HUES48 (cell line): ENCODE data around the gene SEL1L3.

Experiments used
- H3K27ac ChIP-seq: one replicate; pipeline ENCODE4 v1.7.0; 2013; ENCODE audit warnings: low read depth, low read length, inconsistent platforms
- H3K27me3 ChIP-seq: 2 replicates; pipeline ENCODE4 v1.6.1; 2013; ENCODE audit warnings: mild to moderate bottlenecking, low read length; ENCODE audit not compliant: control insufficient read depth, insufficient read depth
- H3K36me3 ChIP-seq: 2 replicates; pipeline ENCODE4 v1.6.1; 2013; ENCODE audit warnings: low read length; ENCODE audit not compliant: control insufficient read depth, insufficient read depth
- H3K4me1 ChIP-seq: 2 replicates; pipeline ENCODE4 v1.6.1; 2013; ENCODE audit warnings: mild to moderate bottlenecking, low read length; ENCODE audit not compliant: control insufficient read depth, insufficient read depth
- H3K4me3 ChIP-seq: 2 replicates; pipeline ENCODE4 v1.5.1; 2013; ENCODE audit warnings: mild to moderate bottlenecking, low read depth, low read length
- H3K9ac ChIP-seq: 2 replicates; pipeline ENCODE4 v1.6.1; 2013; ENCODE audit warnings: mild to moderate bottlenecking, low read depth, low read length, moderate library complexity
- H3K9me3 ChIP-seq: 2 replicates; pipeline ENCODE4 v1.6.1; 2013; ENCODE audit warnings: low read length; ENCODE audit not compliant: control insufficient read depth, insufficient read depth

Gene SEL1L3

GRCh38 chr4:25729564-25729963 lies 133.2 kb downstream of the SEL1L3 start:
- no peak overlapping the region for H3K27ac ChIP-seq
- H3K4me1 ChIP-seq: no peaks in the 10 kb centered on the region
- no peak overlapping the region for H3K4me3 ChIP-seq
- H3K27me3 ChIP-seq: no peaks in the 10 kb centered on the region
- no peak overlapping the region for H3K9ac ChIP-seq
- H3K36me3 ChIP-seq: no peaks in the 10 kb centered on the region
- no peaks in the 10 kb centered on the region for H3K9me3 ChIP-seq

- Histone ChIP-seq H3K9me3 (no peaks in the 10 kb centered on the region), H3K27me3 (no peaks in the 10 kb centered on the region), H3K4me1 (no peaks in the 10 kb centered on the region), H3K9ac (no peak overlapping the region), H3K27ac (no peak overlapping the region), H3K36me3 (no peaks in the 10 kb centered on the region), H3K4me3 (no peak overlapping the region)
Observed at GRCh38 chr4:25728886-25729285, 133.9 kb downstream of the SEL1L3 start.

- H3K9ac ChIP-seq: no peak overlapping the region
- no peaks in the 10 kb centered on the region for H3K36me3 ChIP-seq
- H3K4me1 ChIP-seq: no peaks in the 10 kb centered on the region
- no peak overlapping the region for H3K4me3 ChIP-seq
- no peaks in the 10 kb centered on the region for H3K9me3 ChIP-seq
- H3K27me3 ChIP-seq: no peaks in the 10 kb centered on the region
- H3K27ac ChIP-seq: no peak overlapping the region
Observed at GRCh38 chr4:25727711-25728493, 134.9 kb downstream of the SEL1L3 start.

- Histone ChIP-seq H3K9me3 (no peaks in the 10 kb centered on the region), H3K9ac (no peak overlapping the region), H3K27me3 (no peaks in the 10 kb centered on the region)
Observed at GRCh38 chr4:25725870-25726269, 136.9 kb downstream of the SEL1L3 start.

GRCh38 chr4:25723409-25723808 lies 139.4 kb downstream of the SEL1L3 start:
- H3K27me3 ChIP-seq: no peaks in the 10 kb centered on the region
- H3K9me3 ChIP-seq: no peaks in the 10 kb centered on the region
- no peaks in the 10 kb centered on the region for H3K4me1 ChIP-seq
- no peak overlapping the region for H3K27ac ChIP-seq
- no peak overlapping the region for H3K9ac ChIP-seq
- H3K4me3 ChIP-seq: no peak overlapping the region
- H3K36me3 ChIP-seq: no peaks in the 10 kb centered on the region

More at GRCh38 chr4:25725870-25726269, 136.9 kb downstream of the SEL1L3 start:
- H3K4me3 ChIP-seq: no peak overlapping the region
- H3K4me1 ChIP-seq: no peaks in the 10 kb centered on the region
- no peak overlapping the region for H3K27ac ChIP-seq
- H3K36me3 ChIP-seq: no peaks in the 10 kb centered on the region

GRCh38 chr4:25722964-25723363 lies 139.8 kb downstream of the SEL1L3 start:
- H3K9ac ChIP-seq: no peak overlapping the region
- no peaks in the 10 kb centered on the region for H3K36me3 ChIP-seq
- no peak overlapping the region for H3K27ac ChIP-seq
- no peaks in the 10 kb centered on the region for H3K9me3 ChIP-seq
- H3K4me3 ChIP-seq: no peak overlapping the region
- H3K4me1 ChIP-seq: no peaks in the 10 kb centered on the region
- no peaks in the 10 kb centered on the region for H3K27me3 ChIP-seq

GRCh38 chr4:25713812-25714211 lies 149.0 kb downstream of the SEL1L3 start:
- no peaks in the 10 kb centered on the region for H3K27me3 ChIP-seq
- no peaks in the 10 kb centered on the region for H3K36me3 ChIP-seq
- no peak overlapping the region for H3K27ac ChIP-seq
- no peaks in the 10 kb centered on the region for H3K9me3 ChIP-seq
- no peaks in the 10 kb centered on the region for H3K4me1 ChIP-seq
- H3K4me3 ChIP-seq: no peak overlapping the region
- H3K9ac ChIP-seq: no peak overlapping the region

GRCh38 chr4:25712611-25713010 lies 150.2 kb downstream of the SEL1L3 start:
- no peak overlapping the region for H3K9ac ChIP-seq
- no peaks in the 10 kb centered on the region for H3K36me3 ChIP-seq
- H3K27me3 ChIP-seq: no peaks in the 10 kb centered on the region
- H3K4me1 ChIP-seq: no peaks in the 10 kb centered on the region
- H3K9me3 ChIP-seq: no peaks in the 10 kb centered on the region
- H3K27ac ChIP-seq: no peak overlapping the region
- no peak overlapping the region for H3K4me3 ChIP-seq

GRCh38 chr4:25710637-25711036 lies 152.2 kb downstream of the SEL1L3 start:
- Histone ChIP-seq H3K9me3 (no peaks in the 10 kb centered on the region), H3K4me1 (no peaks in the 10 kb centered on the region), H3K27ac (no peak overlapping the region), H3K9ac (no peak overlapping the region), H3K27me3 (no peaks in the 10 kb centered on the region), H3K4me3 (no peak overlapping the region), H3K36me3 (no peaks in the 10 kb centered on the region)

GRCh38 chr4:25704516-25704915 lies 158.3 kb downstream of the SEL1L3 start:
- Histone ChIP-seq H3K4me3 (no peak overlapping the region), H3K9ac (no peak overlapping the region), H3K9me3 (no peaks in the 10 kb centered on the region), H3K36me3 (no peaks in the 10 kb centered on the region), H3K27ac (no peak overlapping the region), H3K4me1 (no peaks in the 10 kb centered on the region), H3K27me3 (no peaks in the 10 kb centered on the region)

- H3K4me3 ChIP-seq: no peak overlapping the region
- no peaks in the 10 kb centered on the region for H3K9me3 ChIP-seq
- no peak overlapping the region for H3K27ac ChIP-seq
- H3K9ac ChIP-seq: no peak overlapping the region
- H3K27me3 ChIP-seq: no peaks in the 10 kb centered on the region
- H3K36me3 ChIP-seq: no peaks in the 10 kb centered on the region
- H3K4me1 ChIP-seq: no peaks in the 10 kb centered on the region
Observed at GRCh38 chr4:25703731-25704388, 158.9 kb downstream of the SEL1L3 start.
